Activated CD8-positive, alpha-beta memory T cell treated with anti-CD3 and anti-CD28 coated beads, Interleukin-2, amount 50 U/mL, for 1 hour (primary cell): Measurements from ENCODE around the gene SLC25A53.
A peak's percentile ranks its signal among the peaks of the same experiment; 100 is the strongest.
"Not testable (repeated sequence)": the region's sequence is repeated elsewhere in the genome, so short reads cannot be mapped to it uniquely, and the experiment has no call there.

Experiments used
- DNase-seq: peaks from one replicate; pipeline ENCODE4 v3.0.0-alpha.2; 2020; ENCODE audit errors: extremely low read depth

The SLC25A53 gene

GRCh38 chrX:104134583-104135261, 22.1 kb downstream of the SLC25A53 start:
- no peak for DNase-seq

GRCh38 chrX:104130808-104131207, 26.0 kb downstream of the SLC25A53 start:
- DNase-seq, result no peak

- no peak for DNase-seq
Observed at GRCh38 chrX:104126856-104127255, 30.0 kb downstream of the SLC25A53 start.

- DNase-seq, result no peak
Observed at GRCh38 chrX:104122829-104123228, 34.0 kb downstream of the SLC25A53 start.

GRCh38 chrX:104118765-104119164, 38.0 kb downstream of the SLC25A53 start:
- DNase-seq, result no peak

GRCh38 chrX:104117759-104118158, 39.0 kb downstream of the SLC25A53 start:
- no peak for DNase-seq

- DNase-seq, result peak; percentile 20
Observed at GRCh38 chrX:104113222-104113965, 43.4 kb downstream of the SLC25A53 start.

- DNase-seq, result no peak
Observed at GRCh38 chrX:104112326-104112951, 44.4 kb downstream of the SLC25A53 start, which contains the start of gene ZCCHC18. TSS of gene ZCCHC18 (plus strand) at chrX:104112523. CDS start at chrX:104114112, 1,589 bp downstream.

- DNase-seq, result not testable (repeated sequence)
Observed at GRCh38 chrX:104110491-104111240, 46.1 kb downstream of the SLC25A53 start.

GRCh38 chrX:104108955-104109354, 47.9 kb downstream of the SLC25A53 start:
- no peak for DNase-seq

- no peak for DNase-seq
Observed at GRCh38 chrX:104105330-104106262, 51.2 kb downstream of the SLC25A53 start.

- no peak for DNase-seq
Observed at GRCh38 chrX:104104676-104105075, 52.1 kb downstream of the SLC25A53 start.

- DNase-seq, result no peak
Observed at GRCh38 chrX:104098919-104099318, 57.9 kb downstream of the SLC25A53 start.

- DNase-seq, result peak; percentile 17
Observed at GRCh38 chrX:104098151-104098808, 58.5 kb downstream of the SLC25A53 start.

GRCh38 chrX:104085919-104086318, 70.9 kb downstream of the SLC25A53 start:
- no peak for DNase-seq

GRCh38 chrX:104085477-104085876, 71.3 kb downstream of the SLC25A53 start:
- DNase-seq, result no peak

GRCh38 chrX:104084534-104085277, 72.1 kb downstream of the SLC25A53 start:
- DNase-seq, result no peak

GRCh38 chrX:104084063-104084462, 72.7 kb downstream of the SLC25A53 start:
- DNase-seq, result no peak

GRCh38 chrX:104077854-104078253, 79.0 kb downstream of the SLC25A53 start:
- not testable (repeated sequence) for DNase-seq
